K562 (cell line): ENCODE measurements around the gene MYRIP. TPM values are rescaled to one million over a fixed set of nuclear protein-coding genes. Genes with fewer than 3 reads are reported as not detected.

Experiments used
- ATAC-seq: fragments of 200-7000 bp; cut with Tn5 transposase; 3 replicates; pipeline ENCODE4 v1.9.1; 2020; ENCODE audit warnings: moderate library complexity
- BruUV-seq: library from RNA; stranded (reverse); fragments of 400-500 nt; replicated peaks from 2 replicates; lab custom pipeline; 2021; lab: Mats Ljungman, UMichigan
- CTCF ChIA-PET: fragments of 300-600 bp; formaldehyde crosslinking; extraction: SDS; loops from one replicate; lab custom pipeline; 2021; ENCODE audit warnings: low intra/inter-chr PET ratio; lab: Yijun Ruan, JAX
- POLR2A ChIA-PET: fragments of 300-600, 350-650 bp; sonication (Branson Sonifier 250); formaldehyde crosslinking; extraction: SDS; loops from one replicate; lab custom pipeline; 2021; ENCODE audit warnings: antibody characterized with exemption, inconsistent platforms; lab: Yijun Ruan, JAX
- DNase-seq, 4 experiments: peaks; one replicate each; pipeline versions ENCODE4 v3.0.0 to v3.0.0-alpha.2; 2011 to 2018; ENCODE audit warnings: low spot score in 3 of 4, mixed read lengths in 3 of 4; ENCODE audit errors: extremely low read depth in 1 of 4
- FAIRE-seq: peaks from 2 replicates; lab custom pipeline; 2011; peaks lifted over from hg19 to GRCh38; lab: Jason Lieb, UNC
- H2AFZ ChIP-seq: 2 replicates; pipeline ENCODE4 v1.6.0; 2011; ENCODE audit warnings: low read depth, low read length, control low read depth, inconsistent platforms
- H3K27ac ChIP-seq: fragments of 200-600 bp; 3 replicates; pipeline ENCODE4 v1.8.0; 2011; ENCODE audit warnings: low read depth, mild to moderate bottlenecking, control low read depth, inconsistent platforms, low read length, moderate library complexity, mixed read lengths; ENCODE audit errors: extremely low read depth
- H3K27me3 ChIP-seq, 2 experiments: fragments of 300-600 bp in 1 of 2; 2 replicates in 1 of 2; 3 replicates in 1 of 2; pipeline versions ENCODE4 v1.6.0 to v1.8.0; 2011; ENCODE audit warnings: inconsistent platforms in 2 of 2, low read length in 2 of 2, mild to moderate bottlenecking in 1 of 2, mixed read lengths in 1 of 2, moderate library complexity in 1 of 2; ENCODE audit not compliant: control insufficient read depth in 2 of 2, insufficient read depth in 2 of 2
- H3K36me3 ChIP-seq: fragments of 300-600 bp; 3 replicates; pipeline ENCODE4 v1.8.0; 2011; ENCODE audit warnings: mild to moderate bottlenecking, low read length, inconsistent platforms; ENCODE audit not compliant: control insufficient read depth, insufficient read depth
- H3K4me1 ChIP-seq, 2 experiments: fragments of 200-600 bp in 1 of 2; replicated peaks in 1 of 2; 2 replicates in 1 of 2; 3 replicates in 1 of 2; pipeline versions ENCODE4 v1.5.1 to v1.8.0; 2011; ENCODE audit warnings: inconsistent platforms in 2 of 2, low read length in 2 of 2, mild to moderate bottlenecking in 1 of 2, mixed read lengths in 1 of 2, moderate library complexity in 1 of 2; ENCODE audit not compliant: control insufficient read depth in 2 of 2, insufficient read depth in 2 of 2
- H3K4me2 ChIP-seq: 2 replicates; pipeline ENCODE4 v1.6.1; 2011; ENCODE audit warnings: low read length, control low read depth, inconsistent platforms, mixed read lengths; ENCODE audit not compliant: insufficient read depth
- H3K4me3 ChIP-seq: fragments of 200-600 bp; sonication (generic), shearing (Covaris generic); 2 replicates; pipeline ENCODE4 v1.5.1; 2016; ENCODE audit warnings: control low read depth, inconsistent platforms
- H3K79me2 ChIP-seq: fragments of 200-600 bp; 3 replicates; pipeline ENCODE4 v1.8.0; 2011; ENCODE audit warnings: low read length, inconsistent platforms; ENCODE audit not compliant: control insufficient read depth, insufficient read depth
- H3K9ac ChIP-seq, 2 experiments: 2 replicates each; pipeline versions ENCODE4 v1.6.0 to v1.6.1; 2011; ENCODE audit warnings: low read depth in 2 of 2, low read length in 2 of 2, control low read depth in 1 of 2, inconsistent platforms in 1 of 2, mild to moderate bottlenecking in 1 of 2, mixed read lengths in 1 of 2; ENCODE audit not compliant: insufficient read depth in 1 of 2
- H3K9me1 ChIP-seq: one replicate; pipeline ENCODE4 v1.6.0; 2011; ENCODE audit warnings: inconsistent platforms, mild to moderate bottlenecking, low read length, moderate library complexity; ENCODE audit not compliant: control insufficient read depth, insufficient read depth
- H3K9me3 ChIP-seq: replicated peaks from 2 replicates; pipeline ENCODE4 v1.5.1; 2011; ENCODE audit warnings: low read depth, low read length, inconsistent platforms; ENCODE audit not compliant: control insufficient read depth, insufficient read depth
- H4K20me1 ChIP-seq: replicated peaks from 2 replicates; pipeline ENCODE4 v1.6.1; 2011; ENCODE audit warnings: low read length, inconsistent platforms, mixed read lengths; ENCODE audit not compliant: control insufficient read depth, insufficient read depth
- ETV1 ChIP-seq: fragments of 450-650 bp; conservative IDR thresholded peaks from 2 replicates; pipeline ENCODE4 v1.6.1; 2016; ENCODE audit warnings: missing genetic modification characterization, control low read depth, low read depth, missing compliant biosample characterization
- NUFIP1 ChIP-seq: fragments of 450-650 bp; IDR thresholded peaks from 2 replicates; pipeline ENCODE4 v1.6.1; 2018; ENCODE audit not compliant: partially characterized antibody
- SRSF7 ChIP-seq: fragments of 200-400 bp; formaldehyde crosslinking; optimal IDR thresholded peaks from 2 replicates; pipeline ENCODE3; 2017; ENCODE audit warnings: mild to moderate bottlenecking, low read depth, low read length
- TAF1 ChIP-seq: IDR thresholded peaks from 2 replicates; pipeline ENCODE4 v1.6.1; 2011; ENCODE audit warnings: mild to moderate bottlenecking, low read length, moderate library complexity; ENCODE audit not compliant: insufficient read depth, control insufficient read depth, severe bottlenecking; ENCODE audit errors: extremely low read depth
- VEZF1 ChIP-seq: fragments of 200-800 bp; sonication (Bioruptor generic); IDR thresholded peaks from 2 replicates; pipeline ENCODE4 v1.6.1; 2017; ENCODE audit warnings: missing genetic modification characterization, missing compliant biosample characterization
- ZNF232 ChIP-seq: sonication (generic); formaldehyde crosslinking; IDR thresholded peaks from 2 replicates; pipeline ENCODE4 v1.8.0; 2022; ENCODE audit warnings: mild to moderate bottlenecking, missing genetic modification reagents
- ZNF561 ChIP-seq: fragments of 450-650 bp; formaldehyde crosslinking; conservative IDR thresholded peaks from 2 replicates; pipeline ENCODE4 v1.4.0; 2020; ENCODE audit warnings: mild to moderate bottlenecking, moderate library complexity
- ZNF592 ChIP-seq: fragments of 450-650 bp; IDR thresholded peaks from 2 replicates; pipeline ENCODE4 v1.6.1; 2017; ENCODE audit warnings: antibody characterized with exemption, mild to moderate bottlenecking
- ZNF695 ChIP-seq: fragments of 450-650 bp; formaldehyde crosslinking; IDR thresholded peaks from 2 replicates; pipeline ENCODE4 v1.4.0; 2020; ENCODE audit warnings: mild to moderate bottlenecking, moderate library complexity
- in situ Hi-C: fragments of 300-500 bp; cut with MboI; formaldehyde crosslinking; loops from 4 replicates; pipeline ENCODE4 v1.15.0; 2018; ENCODE audit warnings: inconsistent platforms, mixed read lengths
- intact Hi-C: fragments of 100-400 bp; cut with micrococcal nuclease; formaldehyde crosslinking; loops from 2 replicates; pipeline ENCODE4 v1.14.2; 2022
- polyA plus RNA-seq, 8 experiments: library from polyadenylated mRNA; depleted of rRNA in 4 of 8; stranded (reverse) in 5 of 8; unstranded in 3 of 8; fragments of >200 nt; fragmentation: Nextera tagmentation in 2 of 8; fragmentation: Illumina TruSeq in 1 of 8; extraction: Ambion mirVana in 2 of 8; extraction: Trizol in 1 of 8; gene quantifications; 2 replicates each; pipeline versions ENCODE4 v1.2.1 to v1.2.3, GENCODE V29; 2011 to 2014; ENCODE audit warnings: inconsistent platforms in 1 of 8, missing spikeins in 1 of 8
- total RNA-seq, 7 experiments: library from RNA; depleted of rRNA in 6 of 7; stranded (reverse); fragments of >200 nt in 6 of 7; fragmentation: Illumina TruSeq in 2 of 7; extraction: Trizol in 2 of 7; gene quantifications; 2 replicates each; pipeline versions ENCODE4 v1.2.1 to v1.2.3, GENCODE V29; 2011 to 2021; ENCODE audit warnings: low replicate concordance in 1 of 7
- TF ChIP-seq, protein P1 (sequence below): fragments of 450-650 bp; IDR thresholded peaks from 2 replicates; pipeline ENCODE4 v1.6.1; 2017; ENCODE audit warnings: antibody characterized with exemption
- TF ChIP-seq, protein P2 (sequence below), 3 experiments: fragments of 200-800 bp in 1 of 3; fragments of 250-450 bp in 1 of 3; fragments of 450-650 bp in 1 of 3; sonication (Bioruptor Pico) in 1 of 3; sonication (Bioruptor generic) in 1 of 3; formaldehyde crosslinking in 1 of 3; IDR thresholded peaks; 2 replicates each; pipeline versions ENCODE4 v1.6.1 to v1.8.0; 2016 to 2022; ENCODE audit warnings: mild to moderate bottlenecking in 2 of 3, missing genetic modification characterization in 2 of 3, missing compliant biosample characterization in 1 of 3, moderate library complexity in 1 of 3

MYRIP gene
- total and polyA plus RNA-seq, 9 of the 15 experiments (the other 6 are each of a cell fraction or from before 2014, with no cell fraction given) = 0.03 to 0.12 TPM; not detected in 7

- Histone ChIP-seq H3K27me3 (no peaks in the 10 kb centered on the region), H3K4me3 (no peak overlapping the region), H3K9me3 (no peaks in the 10 kb centered on the region), H3K27ac (no peak overlapping the region), H3K9me1 (no peaks in the 10 kb centered on the region), H3K79me2 (no peaks in the 10 kb centered on the region), H2AFZ (no peak overlapping the region), H3K4me2 (no peak overlapping the region), H3K36me3 (no peaks in the 10 kb centered on the region), H3K4me1 (no peaks in the 10 kb centered on the region), H4K20me1 (no peaks in the 10 kb centered on the region), H3K9ac (no peak overlapping the region)
- TF ChIP-seq ETV1 (tag) = no peak
- no peak for TF ChIP-seq ZNF695 (CRISPR knock-in tag)
- TF ChIP-seq, protein P1, sequence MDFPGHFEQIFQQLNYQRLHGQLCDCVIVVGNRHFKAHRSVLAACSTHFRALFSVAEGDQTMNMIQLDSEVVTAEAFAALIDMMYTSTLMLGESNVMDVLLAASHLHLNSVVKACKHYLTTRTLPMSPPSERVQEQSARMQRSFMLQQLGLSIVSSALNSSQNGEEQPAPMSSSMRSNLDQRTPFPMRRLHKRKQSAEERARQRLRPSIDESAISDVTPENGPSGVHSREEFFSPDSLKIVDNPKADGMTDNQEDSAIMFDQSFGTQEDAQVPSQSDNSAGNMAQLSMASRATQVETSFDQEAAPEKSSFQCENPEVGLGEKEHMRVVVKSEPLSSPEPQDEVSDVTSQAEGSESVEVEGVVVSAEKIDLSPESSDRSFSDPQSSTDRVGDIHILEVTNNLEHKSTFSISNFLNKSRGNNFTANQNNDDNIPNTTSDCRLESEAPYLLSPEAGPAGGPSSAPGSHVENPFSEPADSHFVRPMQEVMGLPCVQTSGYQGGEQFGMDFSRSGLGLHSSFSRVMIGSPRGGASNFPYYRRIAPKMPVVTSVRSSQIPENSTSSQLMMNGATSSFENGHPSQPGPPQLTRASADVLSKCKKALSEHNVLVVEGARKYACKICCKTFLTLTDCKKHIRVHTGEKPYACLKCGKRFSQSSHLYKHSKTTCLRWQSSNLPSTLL = no peak
- TF ChIP-seq ZNF232 = no peak
- TF ChIP-seq TAF1 = no peak
- TF ChIP-seq, protein P2, sequence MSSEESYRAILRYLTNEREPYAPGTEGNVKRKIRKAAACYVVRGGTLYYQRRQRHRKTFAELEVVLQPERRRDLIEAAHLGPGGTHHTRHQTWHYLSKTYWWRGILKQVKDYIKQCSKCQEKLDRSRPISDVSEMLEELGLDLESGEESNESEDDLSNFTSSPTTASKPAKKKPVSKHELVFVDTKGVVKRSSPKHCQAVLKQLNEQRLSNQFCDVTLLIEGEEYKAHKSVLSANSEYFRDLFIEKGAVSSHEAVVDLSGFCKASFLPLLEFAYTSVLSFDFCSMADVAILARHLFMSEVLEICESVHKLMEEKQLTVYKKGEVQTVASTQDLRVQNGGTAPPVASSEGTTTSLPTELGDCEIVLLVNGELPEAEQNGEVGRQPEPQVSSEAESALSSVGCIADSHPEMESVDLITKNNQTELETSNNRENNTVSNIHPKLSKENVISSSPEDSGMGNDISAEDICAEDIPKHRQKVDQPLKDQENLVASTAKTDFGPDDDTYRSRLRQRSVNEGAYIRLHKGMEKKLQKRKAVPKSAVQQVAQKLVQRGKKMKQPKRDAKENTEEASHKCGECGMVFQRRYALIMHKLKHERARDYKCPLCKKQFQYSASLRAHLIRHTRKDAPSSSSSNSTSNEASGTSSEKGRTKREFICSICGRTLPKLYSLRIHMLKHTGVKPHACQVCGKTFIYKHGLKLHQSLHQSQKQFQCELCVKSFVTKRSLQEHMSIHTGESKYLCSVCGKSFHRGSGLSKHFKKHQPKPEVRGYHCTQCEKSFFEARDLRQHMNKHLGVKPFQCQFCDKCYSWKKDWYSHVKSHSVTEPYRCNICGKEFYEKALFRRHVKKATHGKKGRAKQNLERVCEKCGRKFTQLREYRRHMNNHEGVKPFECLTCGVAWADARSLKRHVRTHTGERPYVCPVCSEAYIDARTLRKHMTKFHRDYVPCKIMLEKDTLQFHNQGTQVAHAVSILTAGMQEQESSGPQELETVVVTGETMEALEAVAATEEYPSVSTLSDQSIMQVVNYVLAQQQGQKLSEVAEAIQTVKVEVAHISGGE (CRISPR knock-in tag; IDR thresholded peaks at IDR 0.05) = no peak
- TF ChIP-seq NUFIP1 = no peak
- no peak for TF ChIP-seq ZNF561 (CRISPR knock-in tag)
- no peak for TF ChIP-seq ZNF592
- TF ChIP-seq SRSF7 = no peak
- no peak for TF ChIP-seq VEZF1
- POLR2A ChIA-PET = no interaction called here
- intact Hi-C loops (no loop called here), in situ Hi-C loops (no loop called here)
- ATAC-seq (no peak), DNase-seq (no peak), FAIRE-seq (no peak)
- CTCF ChIA-PET = no interaction called here
- no TSS peak for BruUV-seq
Measured at GRCh38 chr3:39937315-39937714, 127.9 kb downstream of the MYRIP start.
